ENCODE measurements around the gene TRIO.

Gene TRIO

GRCh38 chr5:14101922-14102321, 41.2 kb upstream of the TRIO start:
- no peak for DNase-seq
- H3F3A ChIP-seq (ENCODE audit: insufficient read depth, low read length), result no peaks in the 10 kb centered on the region

GRCh38 chr5:14102666-14103065, 40.5 kb upstream of the TRIO start:
- Histone ChIP-seq H3K4me1 (ENCODE audit: low read length) (no peaks in the 10 kb centered on the region), H3K4me2 (ENCODE audit: low read depth, low read length) (no peak overlapping the region), H3F3A (ENCODE audit: insufficient read depth, low read length) (no peaks in the 10 kb centered on the region), H3K4me3 (ENCODE audit: low read length) (no peak overlapping the region), H4K20me1 (ENCODE audit: insufficient read depth, low read length) (no peaks in the 10 kb centered on the region), H3K27me3 (replicated peaks; ENCODE audit: insufficient read depth, low read length) (no peaks in the 10 kb centered on the region), H3K9me3 (replicated peaks; ENCODE audit: insufficient read depth, low read length) (no peaks in the 10 kb centered on the region), H2AFZ (ENCODE audit: low read length) (no peak overlapping the region), H3K79me2 (ENCODE audit: low read length) (no peaks in the 10 kb centered on the region), H3K9ac (ENCODE audit: low read length) (no peak overlapping the region), H3K36me3 (replicated peaks; ENCODE audit: insufficient read depth, low read length) (no peaks in the 10 kb centered on the region), H3K27ac (ENCODE audit: low read length) (no peak overlapping the region), H3K9me2 (replicated peaks; ENCODE audit: insufficient read depth, low read length) (no peaks in the 10 kb centered on the region)
- DNase-seq, result no peak
- TF ChIP-seq EZH2 (optimal IDR thresholded peaks at IDR 0.05; ENCODE audit: low read depth, low read length) (no peak), EZH2phosphoT487 (IDR thresholded peaks at IDR 0.05; ENCODE audit: low read length) (no peak), CTCF (IDR thresholded peaks at IDR 0.05; ENCODE audit: low read length) (no peak)

More at GRCh38 chr5:14101922-14102321, 41.2 kb upstream of the TRIO start:
- Histone ChIP-seq H3K4me3 (ENCODE audit: low read length) (no peak overlapping the region), H3K4me1 (ENCODE audit: low read length) (no peaks in the 10 kb centered on the region), H3K9me3 (replicated peaks; ENCODE audit: insufficient read depth, low read length) (no peaks in the 10 kb centered on the region), H3K9ac (ENCODE audit: low read length) (no peak overlapping the region), H3K36me3 (replicated peaks; ENCODE audit: insufficient read depth, low read length) (no peaks in the 10 kb centered on the region), H3K27me3 (replicated peaks; ENCODE audit: insufficient read depth, low read length) (no peaks in the 10 kb centered on the region), H2AFZ (ENCODE audit: low read length) (no peak overlapping the region), H3K4me2 (ENCODE audit: low read depth, low read length) (no peak overlapping the region), H3K9me2 (replicated peaks; ENCODE audit: insufficient read depth, low read length) (no peaks in the 10 kb centered on the region), H4K20me1 (ENCODE audit: insufficient read depth, low read length) (no peaks in the 10 kb centered on the region), H3K79me2 (ENCODE audit: low read length) (no peaks in the 10 kb centered on the region), H3K27ac (ENCODE audit: low read length) (no peak overlapping the region)
- TF ChIP-seq EZH2phosphoT487 (IDR thresholded peaks at IDR 0.05; ENCODE audit: low read length), result no peak
- TF ChIP-seq CTCF (IDR thresholded peaks at IDR 0.05; ENCODE audit: low read length), result no peak
- TF ChIP-seq EZH2 (optimal IDR thresholded peaks at IDR 0.05; ENCODE audit: low read depth, low read length), result no peak

- Histone ChIP-seq H2AFZ (ENCODE audit: low read length) (no peak overlapping the region), H3K4me1 (ENCODE audit: low read length) (peaks cover 5% of the 10 kb centered on the region; the same call in 1 of the 2 replicates), H3K27ac (ENCODE audit: low read length) (no peak overlapping the region), H3K4me2 (ENCODE audit: low read depth, low read length) (no peak overlapping the region), H3K9ac (ENCODE audit: low read length) (no peak overlapping the region), H3K4me3 (ENCODE audit: low read length) (no peak overlapping the region), H3K79me2 (ENCODE audit: low read length) (no peaks in the 10 kb centered on the region), H3K9me3 (replicated peaks; ENCODE audit: insufficient read depth, low read length) (no peaks in the 10 kb centered on the region), H3K9me2 (replicated peaks; ENCODE audit: insufficient read depth, low read length) (no peaks in the 10 kb centered on the region), H3K27me3 (replicated peaks; ENCODE audit: insufficient read depth, low read length) (no peaks in the 10 kb centered on the region), H4K20me1 (ENCODE audit: insufficient read depth, low read length) (no peaks in the 10 kb centered on the region), H3F3A (ENCODE audit: insufficient read depth, low read length) (no peaks in the 10 kb centered on the region), H3K36me3 (replicated peaks; ENCODE audit: insufficient read depth, low read length) (no peaks in the 10 kb centered on the region)
- no peak for DNase-seq
- TF ChIP-seq CTCF (IDR thresholded peaks at IDR 0.05; ENCODE audit: low read length) (no peak), EZH2phosphoT487 (IDR thresholded peaks at IDR 0.05; ENCODE audit: low read length) (no peak), EZH2 (optimal IDR thresholded peaks at IDR 0.05; ENCODE audit: low read depth, low read length) (no peak)
Measured at GRCh38 chr5:14105718-14106410, 37.3 kb upstream of the TRIO start.
